HuH-7.5 (cell line): ENCODE results near the gene CYTH4.

Experiments used
- DNase-seq: peaks from one replicate; pipeline ENCODE4 v3.0.0; 2011; ENCODE audit warnings: low spot score

Gene CYTH4

GRCh38 chr22:37270928-37271650 is 11.2 kb upstream of the CYTH4 start:
- DNase-seq: no peak

- no peak for DNase-seq
These were observed 9.0 kb upstream of the CYTH4 start for GRCh38 chr22:37273126-37273845.

GRCh38 chr22:37273846-37274225 is 8.5 kb upstream of the CYTH4 start:
- no peak for DNase-seq

GRCh38 chr22:37274380-37274862 is 7.9 kb upstream of the CYTH4 start:
- no peak for DNase-seq

GRCh38 chr22:37275134-37275533 is 7.2 kb upstream of the CYTH4 start:
- no peak for DNase-seq

GRCh38 chr22:37275622-37276021 is 6.7 kb upstream of the CYTH4 start:
- no peak for DNase-seq

GRCh38 chr22:37276776-37277175 is 5.5 kb upstream of the CYTH4 start:
- no peak for DNase-seq

GRCh38 chr22:37277384-37277783 is 4.9 kb upstream of the CYTH4 start:
- no peak for DNase-seq

- DNase-seq: no peak
These were observed 4.0 kb upstream of the CYTH4 start for GRCh38 chr22:37278261-37278660.

- no peak for DNase-seq
These were observed 2.8 kb upstream of the CYTH4 start for GRCh38 chr22:37279331-37280181.

GRCh38 chr22:37280718-37281117 is 1.6 kb upstream of the CYTH4 start:
- no peak for DNase-seq

- DNase-seq: no peak
These were observed 1.1 kb upstream of the CYTH4 start for GRCh38 chr22:37281195-37281594.

- DNase-seq: no peak
These were observed 493 bp upstream of the CYTH4 start for GRCh38 chr22:37281646-37282384.

GRCh38 chr22:37283393-37283937 is 1.2 kb downstream of the CYTH4 start:
- no peak for DNase-seq

GRCh38 chr22:37284126-37284804 is 2.0 kb downstream of the CYTH4 start:
- no peak for DNase-seq

- DNase-seq: no peak
These were observed 2.6 kb downstream of the CYTH4 start for GRCh38 chr22:37284805-37285355.

GRCh38 chr22:37285937-37286336 is 3.6 kb downstream of the CYTH4 start:
- DNase-seq: no peak

- DNase-seq: no peak
These were observed 5.2 kb downstream of the CYTH4 start for GRCh38 chr22:37287550-37287951.

GRCh38 chr22:37288521-37288920 is 6.2 kb downstream of the CYTH4 start:
- DNase-seq: no peak

- DNase-seq: no peak
These were observed 6.9 kb downstream of the CYTH4 start for GRCh38 chr22:37289156-37289735.
